GM23338 (cell line): ENCODE measurements around the gene CDH23.

Experiments used
- CTCF ChIP-seq, 2 experiments: fragments of 200-600 bp in 1 of 2; sonication (generic) in 1 of 2; conservative IDR thresholded peaks; 2 replicates each; pipeline versions ENCODE4 v1.5.1 to v1.6.1; 2016 to 2017; ENCODE audit warnings: antibody characterized with exemption in 2 of 2, low read depth in 2 of 2, mild to moderate bottlenecking in 2 of 2, moderate library complexity in 1 of 2
- EZH2 ChIP-seq: fragments of 200-600 bp; sonication (generic); IDR thresholded peaks from one replicate; pipeline ENCODE4 v1.8.0; 2017; ENCODE audit warnings: antibody characterized with exemption, mild to moderate bottlenecking, low read depth; ENCODE audit not compliant: unreplicated experiment

GRCh38 chr10:71368176-71368575, 28.5 kb upstream of the CDH23 start:
- TF ChIP-seq EZH2 (no peak), CTCF (conservative IDR thresholded peaks at IDR 0.05; ENCODE audit: low read depth in 2 of 2) (no peak)
